T follicular helper cell (primary cell): ENCODE measurements around the gene OTOA.
"Not testable (repeated sequence)": the region's sequence is repeated elsewhere in the genome, so short reads cannot be mapped to it uniquely, and the experiment has no call there.

Experiments used
- DNase-seq: peaks from one replicate; pipeline ENCODE4 v3.0.0-alpha.2; 2020; ENCODE audit warnings: low read depth
- total RNA-seq, 2 experiments: gene quantifications; one replicate each; lab custom pipeline; 2026; lab: John Stamatoyannopoulos, UW

The OTOA gene
- 0 to 0.06 reads per million in 2 experiments for total RNA-seq

DNA sequence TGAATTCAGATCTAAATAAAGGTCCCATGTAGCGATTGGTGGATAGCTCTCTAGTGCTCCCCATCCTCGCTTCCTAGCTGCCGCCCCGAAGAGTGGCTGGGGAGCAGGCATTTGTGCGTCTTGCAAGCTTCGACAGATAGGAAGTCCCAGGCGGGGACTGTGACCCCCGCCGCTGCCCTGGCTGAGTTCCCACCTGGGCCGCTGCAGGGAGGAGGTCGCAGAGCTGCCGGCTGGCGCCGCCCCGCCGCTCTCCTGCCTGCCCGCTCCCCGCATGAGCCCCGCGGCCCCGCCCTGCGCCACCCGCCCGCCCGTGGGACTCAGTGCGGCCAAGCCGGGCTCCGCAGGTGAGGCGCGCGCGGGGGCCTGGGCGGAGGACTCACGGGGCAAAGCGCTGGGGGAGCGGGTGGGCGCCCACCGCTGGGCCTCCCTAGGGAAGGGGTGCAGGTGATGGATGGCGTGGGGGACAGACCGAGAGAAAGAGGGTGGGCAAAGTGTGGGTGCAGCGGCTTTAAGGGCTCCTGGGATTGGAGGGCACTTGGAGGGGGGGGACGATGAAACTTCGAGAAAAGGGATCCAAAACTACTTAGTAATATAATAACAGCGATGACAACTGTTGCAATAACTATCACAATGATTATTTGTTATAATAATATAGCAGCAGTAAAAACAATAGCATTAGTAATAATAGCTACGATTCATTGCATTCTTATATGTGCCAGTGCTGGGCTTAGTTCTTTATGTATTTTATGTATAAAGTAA is at the start of gene OTOA:
OTOA (plus strand) TSS at position 80 of the 759 bp plus-strand sequence. CDS start 14,547 bp downstream, outside the sequence.
- DNase-seq = peak; percentile 3

DNA sequence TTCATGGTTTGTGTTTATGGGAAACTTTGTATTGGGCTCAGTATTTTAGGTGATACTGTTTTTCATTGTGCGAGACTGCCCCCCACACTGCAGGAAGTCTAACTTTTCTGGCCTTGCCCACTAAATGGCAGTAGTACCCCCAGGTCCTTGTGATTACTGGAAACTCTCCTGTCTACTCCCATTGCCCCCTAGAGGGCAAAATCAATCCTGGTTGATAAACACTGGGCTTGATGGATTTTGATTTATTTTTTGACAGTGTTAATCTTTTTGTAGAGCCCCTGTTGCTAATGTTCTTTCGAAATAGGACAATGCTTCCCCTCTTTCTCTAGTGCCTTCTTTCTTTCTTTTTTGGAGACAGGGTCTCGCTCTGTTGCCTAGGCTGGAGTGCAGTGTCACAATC is 48.9 kb upstream of the OTOA start:
- no peak for DNase-seq

DNA sequence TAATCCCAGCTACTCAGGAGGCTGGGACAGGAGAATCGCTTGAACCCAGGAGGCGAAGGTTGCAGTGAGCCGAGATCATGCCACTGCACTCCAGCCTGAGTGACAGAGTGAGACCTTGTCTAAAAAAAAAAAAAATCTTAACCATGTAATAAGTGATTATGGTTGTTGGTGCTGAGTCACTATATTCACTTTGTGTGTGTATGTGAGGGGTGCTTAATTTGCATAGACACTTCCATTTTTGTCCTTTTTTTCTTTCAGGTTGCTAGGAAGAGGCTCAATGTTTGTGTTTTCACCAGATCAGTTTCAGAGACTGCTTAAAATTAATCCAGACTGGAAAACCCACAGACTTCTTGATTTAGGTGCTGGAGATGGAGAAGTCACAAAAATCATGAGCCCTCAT is 46.2 kb upstream of the OTOA start:
- DNase-seq = no peak

DNA sequence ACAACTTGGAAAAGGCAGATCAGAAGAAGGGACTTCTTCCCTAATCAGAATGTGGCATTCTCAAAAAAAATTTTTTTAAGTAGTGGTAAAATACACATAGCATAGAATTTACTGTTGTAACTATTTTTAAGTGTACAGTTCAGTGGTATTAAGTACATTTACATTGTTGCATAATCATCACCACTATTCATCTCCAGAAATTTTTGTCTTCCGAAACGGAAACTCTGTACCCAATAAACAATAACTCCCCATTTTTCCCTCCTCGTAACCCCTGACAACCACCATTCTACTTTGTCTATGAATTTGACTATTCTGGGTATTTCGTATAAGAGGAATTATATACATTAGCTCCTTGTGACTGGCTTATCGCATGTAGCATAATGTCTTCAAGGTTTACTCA is 45.5 kb upstream of the OTOA start:
- no peak for DNase-seq

DNA sequence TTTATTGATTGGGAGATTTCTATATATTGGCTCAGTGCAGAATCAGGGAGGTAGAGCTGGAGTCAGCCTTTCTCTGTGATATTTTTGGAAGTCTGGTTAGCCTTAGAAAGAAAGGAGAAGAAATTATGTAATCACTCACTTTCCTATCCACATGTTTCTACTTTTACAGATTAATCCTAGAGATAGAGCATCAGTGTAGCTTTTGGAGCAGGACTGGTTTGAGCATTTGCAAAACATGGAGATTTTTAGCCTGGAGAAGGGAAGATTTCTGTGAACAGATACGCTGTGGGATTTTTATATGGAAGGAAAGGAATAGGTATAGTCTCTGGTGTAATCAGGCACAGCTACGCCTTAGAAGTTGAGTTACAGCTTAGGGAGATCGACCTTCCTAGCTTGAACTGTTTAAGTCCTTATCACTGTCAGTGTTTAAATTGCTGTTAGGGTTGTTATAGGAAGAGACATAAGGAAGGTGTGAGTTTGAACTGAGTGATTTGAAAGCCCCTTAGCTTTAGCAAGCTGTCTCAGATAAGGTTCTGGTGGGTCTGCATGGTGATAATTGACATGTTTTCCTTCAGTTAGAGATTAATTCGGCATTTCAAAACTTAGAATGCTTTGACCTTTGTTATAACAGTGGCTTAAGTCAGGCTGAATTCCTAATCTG is 43.9 kb upstream of the OTOA start:
- DNase-seq = no peak

DNA sequence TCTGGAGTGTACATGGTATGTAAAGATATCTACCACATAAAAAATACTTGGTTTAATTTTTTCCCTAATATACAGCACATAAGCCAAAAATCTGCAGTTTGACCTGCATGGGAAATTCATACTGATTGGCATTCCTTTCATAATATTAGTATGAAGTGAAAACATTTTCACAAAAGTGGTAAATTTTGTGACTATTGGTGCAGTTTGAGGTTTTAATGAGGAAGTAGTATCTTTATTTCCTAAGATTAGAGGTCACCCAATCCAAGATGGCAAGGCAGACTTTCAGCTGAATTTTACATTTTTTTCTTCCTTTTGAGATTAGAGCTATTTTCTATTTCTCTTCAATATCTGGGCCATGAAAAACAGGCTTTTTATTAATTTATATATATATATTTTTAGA is 43.2 kb upstream of the OTOA start:
- DNase-seq = no peak

DNA sequence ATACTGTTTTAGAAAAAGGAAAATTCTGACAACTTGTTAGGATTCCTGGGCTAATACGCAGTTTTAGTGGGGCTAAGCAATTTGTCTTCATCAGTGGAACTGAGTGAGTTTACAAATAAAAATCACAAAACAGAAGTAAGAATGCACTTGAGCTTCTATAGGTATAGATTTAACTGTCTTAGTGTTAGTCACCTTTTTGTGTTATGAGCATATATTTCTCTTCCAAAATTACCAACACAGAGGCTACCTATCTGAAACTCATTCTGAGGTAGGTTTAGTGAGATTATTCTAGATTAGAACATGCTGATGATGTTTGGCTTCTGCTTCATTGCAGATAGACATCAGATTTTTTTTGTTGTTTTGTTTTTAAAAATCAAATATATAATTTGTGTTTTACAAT is 41.2 kb upstream of the OTOA start:
- DNase-seq = no peak

DNA sequence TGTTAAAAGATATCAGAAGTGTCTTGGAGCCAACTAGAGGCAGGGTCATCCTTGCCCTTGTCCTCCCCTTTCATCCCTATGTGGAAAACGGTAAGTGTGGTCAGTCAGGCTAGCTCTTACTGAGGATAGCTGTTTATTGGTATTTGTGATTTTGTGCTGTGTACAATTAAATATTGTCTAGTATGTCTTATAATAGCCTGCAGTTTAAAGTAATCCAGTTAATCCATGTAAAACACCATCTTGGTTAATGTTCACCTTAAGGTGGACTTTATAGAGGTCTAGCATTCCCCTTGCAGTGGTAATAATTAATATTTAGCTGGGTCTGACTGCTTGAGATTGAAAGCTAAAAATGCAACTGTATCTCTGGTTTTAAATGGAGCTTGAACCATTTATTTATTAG is 38.7 kb upstream of the OTOA start:
- DNase-seq = no peak

DNA sequence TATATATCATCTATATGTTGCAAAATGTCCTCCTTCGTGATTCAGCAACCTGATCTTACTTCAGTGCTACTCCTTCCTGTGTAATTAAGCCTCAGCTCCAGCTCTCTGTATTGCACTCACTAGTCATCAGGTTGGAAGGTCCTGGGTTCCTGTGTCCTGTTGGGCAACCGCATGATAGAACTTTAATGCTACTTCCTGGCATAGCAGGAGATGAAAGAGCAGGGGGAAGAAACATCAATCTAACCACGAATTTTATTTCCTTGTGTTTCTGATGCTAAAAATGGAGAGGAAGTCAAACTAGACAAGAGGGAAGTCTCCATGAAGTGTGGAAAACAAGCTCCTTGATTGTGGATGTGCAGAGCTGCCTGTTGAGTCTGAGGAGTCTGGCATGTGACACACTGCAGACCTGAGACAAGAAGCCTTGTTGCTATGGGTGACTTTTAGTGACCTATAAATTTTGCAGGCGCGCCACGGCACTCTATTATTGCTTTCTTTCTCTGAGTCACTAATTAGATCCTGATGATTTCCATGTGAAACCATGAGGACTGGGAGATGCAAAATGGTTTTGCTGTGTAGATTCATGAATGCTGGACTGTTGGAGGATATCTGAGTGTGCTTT is 37.0 kb upstream of the OTOA start:
- no peak for DNase-seq

DNA sequence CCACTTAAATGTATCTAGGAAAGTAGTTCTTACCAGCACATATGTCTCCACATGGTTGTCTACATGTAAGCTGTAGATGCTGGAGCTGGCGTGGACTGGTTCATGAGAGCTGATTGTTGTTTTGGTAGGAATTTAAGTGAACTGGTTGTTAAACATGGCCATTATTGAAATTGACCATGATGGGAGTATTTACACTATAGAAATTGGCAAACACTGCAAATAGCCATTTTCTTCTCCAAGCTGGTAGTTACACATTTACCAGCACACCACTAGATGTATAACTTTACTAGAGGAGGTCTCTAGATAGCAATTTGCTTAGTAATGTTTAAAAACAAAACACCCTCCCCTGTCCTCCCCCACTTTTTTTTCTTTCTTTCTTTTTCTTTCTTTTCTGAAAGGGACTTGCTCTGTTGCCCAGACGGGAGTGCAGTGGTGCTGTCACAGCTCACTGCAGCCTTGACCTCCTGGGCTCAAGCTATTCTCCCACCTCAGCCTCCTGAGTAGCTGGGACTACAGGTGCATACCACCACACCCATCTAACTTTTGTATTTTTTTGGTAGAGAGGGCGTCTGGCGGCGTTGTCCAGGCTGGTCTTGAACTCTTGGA is 35.5 kb upstream of the OTOA start:
- DNase-seq = no peak

DNA sequence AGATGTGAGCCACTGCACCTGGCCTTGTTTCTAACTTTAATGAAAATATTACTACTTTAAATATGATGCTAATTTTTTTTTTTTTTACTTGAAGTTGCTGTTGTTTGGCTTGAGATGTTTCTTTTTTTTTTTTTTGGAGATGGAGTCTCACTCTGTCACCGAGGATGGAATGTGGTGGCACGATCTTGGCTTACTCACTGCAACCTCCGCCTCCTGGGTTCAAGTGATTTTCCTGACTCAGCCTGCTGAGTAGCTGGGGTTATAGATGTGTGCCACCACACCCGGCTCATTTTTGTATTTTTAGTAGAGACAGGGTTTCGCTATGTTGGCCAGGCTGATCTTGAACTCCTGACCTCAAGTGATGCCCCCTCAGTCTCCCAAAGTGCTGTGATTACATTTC is 35.0 kb upstream of the OTOA start:
- no peak for DNase-seq

DNA sequence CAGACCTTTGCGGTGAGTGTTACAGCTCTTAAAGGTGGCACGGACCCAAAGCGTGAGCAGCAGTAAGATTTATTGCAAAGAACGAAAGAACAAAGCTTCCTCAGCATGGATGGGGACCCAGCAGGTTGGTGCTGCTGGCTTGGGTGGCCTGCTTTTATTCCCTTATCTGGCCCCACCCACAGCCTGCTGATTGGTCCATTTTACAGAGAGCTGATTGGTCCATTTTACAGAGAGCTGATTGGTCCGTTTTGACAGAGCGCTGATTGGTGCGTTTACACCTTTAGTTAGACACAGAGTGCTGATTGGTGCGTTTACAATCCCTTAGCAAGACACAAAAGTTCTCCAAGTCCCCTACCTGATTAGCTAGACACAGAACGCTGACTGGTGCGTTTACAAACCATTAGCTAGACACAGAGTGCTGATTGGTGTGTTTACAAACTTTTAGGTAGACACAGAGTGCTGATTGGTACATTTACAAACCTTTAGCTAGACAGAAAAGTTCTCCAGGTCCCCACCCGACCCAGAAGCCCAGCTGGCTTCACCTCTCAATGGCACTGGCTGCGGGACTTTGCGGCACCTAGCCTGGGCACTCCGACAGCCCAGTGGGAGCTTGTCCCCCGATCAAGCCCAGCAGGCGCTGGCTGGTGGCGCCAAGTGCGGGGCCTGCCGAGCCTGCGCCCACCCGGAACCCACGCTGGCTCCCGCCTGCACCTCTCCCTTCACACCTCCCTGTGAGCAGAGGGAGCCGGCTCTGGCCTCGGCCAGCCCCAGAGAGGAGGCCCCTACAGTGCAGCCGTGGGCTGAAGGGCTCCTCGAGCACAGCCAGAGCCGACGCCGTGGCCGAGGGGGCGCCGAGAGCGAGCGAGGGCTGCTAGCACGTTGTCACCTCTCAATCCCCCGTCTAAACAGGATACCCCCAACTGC is 33.9 kb upstream of the OTOA start:
- DNase-seq = not testable (repeated sequence)

DNA sequence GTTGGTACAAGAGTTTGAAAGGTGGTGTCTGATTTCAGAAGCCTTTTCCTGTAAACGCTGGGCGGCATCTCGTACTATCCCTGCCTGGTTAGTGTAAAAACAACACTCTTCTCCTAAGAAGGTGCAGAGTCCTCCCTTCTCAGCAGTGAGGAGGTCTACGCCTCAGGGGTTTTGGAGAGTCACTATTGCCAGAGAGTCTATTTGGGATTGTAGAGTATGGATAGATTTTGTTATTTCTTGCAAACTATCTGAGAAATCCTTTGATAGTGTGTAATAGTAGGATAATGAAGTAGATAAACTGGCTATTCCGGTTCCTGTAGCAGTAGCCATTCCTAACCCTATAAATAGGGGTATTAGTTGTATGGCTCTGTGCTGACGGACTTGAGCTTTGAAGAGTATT is 32.9 kb upstream of the OTOA start:
- not testable (repeated sequence) for DNase-seq

DNA sequence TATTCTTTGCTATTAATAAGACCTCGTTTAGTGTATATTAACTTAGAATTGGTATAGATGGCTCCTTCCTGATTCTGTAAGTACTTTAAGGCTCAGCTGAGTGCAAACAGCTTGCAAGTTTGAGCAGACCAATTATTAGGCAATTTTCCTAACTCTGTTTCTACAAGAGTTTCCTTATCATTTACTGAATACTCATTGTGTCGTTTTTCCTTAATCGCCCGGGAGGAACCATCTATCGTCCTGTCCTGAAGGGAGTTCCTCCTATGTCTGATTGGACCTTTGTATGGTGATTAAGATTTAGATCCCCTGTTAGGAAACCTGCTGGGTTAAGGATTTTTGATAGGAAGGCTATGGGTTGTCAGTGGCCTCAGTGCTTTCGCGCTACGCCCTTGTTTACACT is 32.4 kb upstream of the OTOA start:
- DNase-seq = not testable (repeated sequence)

DNA sequence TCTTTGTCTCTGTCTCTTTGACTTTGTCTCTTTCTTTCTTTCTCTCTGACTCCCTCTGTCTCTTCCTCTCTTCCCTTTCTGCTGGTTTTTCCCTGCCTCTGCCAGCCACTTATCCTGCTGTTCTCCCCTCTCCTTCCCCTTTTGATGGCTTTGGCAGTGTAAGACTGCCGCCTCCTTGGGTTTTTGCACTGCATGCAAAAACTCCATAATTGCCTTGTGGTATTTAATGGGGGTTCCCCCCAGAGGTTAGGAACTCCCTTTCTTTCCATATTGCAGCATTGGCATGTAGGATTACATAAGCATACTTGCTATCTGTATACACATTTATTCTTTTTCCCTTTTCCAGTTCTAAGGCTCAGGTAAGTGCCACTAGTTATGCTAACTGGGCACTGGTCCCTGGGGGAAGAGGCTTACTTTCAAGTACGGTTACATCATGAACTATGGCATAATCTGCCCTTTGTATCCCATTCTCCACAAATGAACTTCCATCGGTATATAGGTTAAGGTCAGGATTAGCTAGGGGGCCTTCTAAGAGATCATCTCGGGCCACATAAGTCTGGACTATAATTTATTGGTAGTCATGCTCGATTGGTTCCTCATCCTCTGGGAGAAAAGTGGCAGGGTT is 31.7 kb upstream of the OTOA start:
- not testable (repeated sequence) for DNase-seq

DNA sequence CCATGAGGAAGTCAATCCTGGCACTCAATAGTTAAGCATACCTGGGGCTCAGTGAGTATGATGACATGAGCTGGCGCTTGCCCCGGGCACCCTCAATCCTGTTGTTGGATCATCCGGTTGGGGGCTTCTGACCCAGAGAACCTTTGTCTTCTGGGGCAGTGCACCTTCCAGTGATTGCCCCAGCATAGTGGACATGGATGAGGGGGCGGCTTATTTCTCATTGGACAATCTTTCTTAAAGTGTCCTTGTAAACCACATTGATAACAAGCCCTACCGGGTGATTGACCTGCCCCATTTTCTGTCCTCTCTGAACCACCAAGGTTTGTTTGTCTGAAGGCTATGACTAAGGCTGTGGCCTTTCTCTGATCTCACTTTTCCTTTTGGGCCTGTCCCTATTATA is 29.6 kb upstream of the OTOA start:
- no peak for DNase-seq

DNA sequence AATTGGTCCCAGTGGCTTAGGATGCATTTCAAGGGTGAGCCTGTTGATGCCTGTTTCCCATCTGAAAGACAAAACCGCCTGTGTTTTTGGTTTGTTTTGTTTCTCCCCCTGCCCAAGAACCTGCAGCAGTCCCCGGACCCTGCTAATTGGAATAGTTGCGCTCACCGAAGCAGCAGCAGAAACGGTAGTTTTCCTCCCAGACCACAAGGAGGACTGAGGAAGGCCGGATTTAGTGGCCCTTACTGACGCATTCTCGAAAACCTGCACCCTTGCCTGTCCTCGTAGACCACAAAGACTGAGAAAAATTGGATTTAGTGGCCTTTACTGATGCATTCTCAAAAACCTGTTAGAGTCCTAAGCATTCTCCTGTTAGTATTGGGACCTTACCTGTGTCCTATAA is 28.1 kb upstream of the OTOA start:
- not testable (repeated sequence) for DNase-seq

DNA sequence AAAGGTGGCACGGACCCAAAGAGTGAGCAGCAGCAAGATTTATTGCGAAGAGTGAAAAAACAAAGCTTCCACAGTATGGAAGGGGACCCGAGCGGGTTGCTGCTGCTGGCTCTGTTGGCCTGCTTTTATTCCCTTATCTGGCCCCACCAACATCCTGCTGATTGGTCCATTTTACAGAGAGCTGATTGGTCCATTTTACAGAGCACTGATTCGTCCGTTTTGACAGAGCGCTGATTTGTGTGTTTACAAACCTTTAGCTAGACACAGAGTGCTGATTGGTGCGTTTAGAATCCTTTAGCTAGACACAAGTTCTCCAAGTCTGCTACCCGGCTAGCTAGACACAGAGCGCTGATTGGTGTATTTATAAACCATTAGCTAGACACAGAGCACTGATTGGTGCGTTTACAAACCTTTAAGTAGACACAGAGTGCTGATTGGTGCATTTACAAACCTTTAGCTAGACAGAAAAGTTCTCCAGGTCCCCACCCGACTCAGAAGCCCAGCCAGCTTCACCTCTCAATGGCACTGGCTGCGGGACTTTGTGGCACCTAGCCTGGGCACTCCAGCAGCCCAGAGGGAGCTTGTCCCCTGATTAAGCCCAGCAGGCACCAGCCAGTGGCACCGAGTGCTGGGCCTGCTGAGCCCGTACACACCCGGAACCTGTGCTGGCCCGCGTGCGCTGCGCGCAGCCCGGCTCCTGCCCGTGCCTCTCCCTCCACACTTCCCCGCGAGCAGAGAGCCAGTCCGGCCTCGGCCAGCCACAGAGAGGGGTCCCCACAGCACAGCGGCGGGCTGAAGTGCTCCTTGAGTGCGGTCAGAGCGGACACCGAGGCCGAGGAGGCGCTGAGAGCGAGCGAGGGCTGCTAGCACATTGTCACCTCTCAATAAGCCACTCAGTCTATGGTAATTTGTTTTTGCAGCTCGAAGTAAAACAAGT is 26.5 kb upstream of the OTOA start:
- DNase-seq = no peak

DNA sequence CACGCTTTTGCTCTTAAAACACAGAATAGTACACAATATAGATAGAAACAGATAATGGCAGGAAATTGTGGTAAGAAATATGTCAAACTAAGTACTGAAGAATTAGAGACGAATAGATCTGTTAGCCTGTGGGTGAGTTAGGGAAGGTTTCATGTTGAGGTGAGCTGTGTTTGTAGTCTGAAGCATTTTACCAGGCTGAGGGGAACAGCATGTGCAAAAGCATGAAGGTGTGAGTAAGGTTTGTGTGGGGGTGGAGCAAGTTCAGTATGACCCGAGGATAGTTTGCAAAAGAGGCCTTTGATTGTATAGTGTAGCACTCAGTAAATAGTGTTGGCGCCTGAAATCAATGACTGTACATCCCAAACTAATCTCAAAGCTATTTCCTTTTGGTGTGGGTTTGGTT is 25.2 kb upstream of the OTOA start:
- DNase-seq = no peak

DNA sequence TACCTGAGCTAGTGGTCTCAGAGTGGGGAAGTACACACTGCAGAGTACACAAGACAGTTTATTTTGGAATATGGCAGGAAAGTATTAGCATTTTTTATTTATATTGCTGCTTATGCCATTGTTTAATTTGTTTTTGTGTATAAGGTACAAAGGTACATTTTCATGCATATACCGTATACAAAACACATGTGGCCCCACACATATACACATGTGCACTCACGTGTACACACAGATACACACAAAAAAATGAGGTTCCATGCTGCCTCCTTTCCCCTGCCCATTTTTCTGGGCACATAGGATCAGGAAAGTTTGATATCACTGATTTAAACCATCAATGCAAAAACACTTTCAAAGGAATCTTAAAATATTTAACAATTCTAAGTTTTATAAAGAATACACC is 24.3 kb upstream of the OTOA start:
- no peak for DNase-seq
